ENCODE data around the gene MRPL4.
A peak's percentile ranks its signal among the peaks of the same experiment; 100 is the strongest.

MRPL4 gene

GRCh38 chr19:10243606-10244005 lies 8.4 kb upstream of the MRPL4 start:
- H3K4me2 ChIP-seq (ENCODE audit: low read length), result peak overlapping the region; percentile 14; the same call in 1 of the 2 replicates
- peaks cover 92% of the 10 kb centered on the region for H3K4me1 ChIP-seq (ENCODE audit: insufficient read depth, low read length, severe bottlenecking)
- H2AFZ ChIP-seq (ENCODE audit: low read length), result no peak overlapping the region
- H3K9me2 ChIP-seq (ENCODE audit: low read depth, low read length), result no peaks in the 10 kb centered on the region
- no peaks in the 10 kb centered on the region for H4K20me1 ChIP-seq (ENCODE audit: insufficient read depth, low read length)
- H3K27me3 ChIP-seq (ENCODE audit: insufficient read depth, low read length), result no peaks in the 10 kb centered on the region
- TF ChIP-seq EZH2 (IDR thresholded peaks at IDR 0.05; ENCODE audit: borderline replicate concordance, low read length), result no peak
- TF ChIP-seq, protein P1, sequence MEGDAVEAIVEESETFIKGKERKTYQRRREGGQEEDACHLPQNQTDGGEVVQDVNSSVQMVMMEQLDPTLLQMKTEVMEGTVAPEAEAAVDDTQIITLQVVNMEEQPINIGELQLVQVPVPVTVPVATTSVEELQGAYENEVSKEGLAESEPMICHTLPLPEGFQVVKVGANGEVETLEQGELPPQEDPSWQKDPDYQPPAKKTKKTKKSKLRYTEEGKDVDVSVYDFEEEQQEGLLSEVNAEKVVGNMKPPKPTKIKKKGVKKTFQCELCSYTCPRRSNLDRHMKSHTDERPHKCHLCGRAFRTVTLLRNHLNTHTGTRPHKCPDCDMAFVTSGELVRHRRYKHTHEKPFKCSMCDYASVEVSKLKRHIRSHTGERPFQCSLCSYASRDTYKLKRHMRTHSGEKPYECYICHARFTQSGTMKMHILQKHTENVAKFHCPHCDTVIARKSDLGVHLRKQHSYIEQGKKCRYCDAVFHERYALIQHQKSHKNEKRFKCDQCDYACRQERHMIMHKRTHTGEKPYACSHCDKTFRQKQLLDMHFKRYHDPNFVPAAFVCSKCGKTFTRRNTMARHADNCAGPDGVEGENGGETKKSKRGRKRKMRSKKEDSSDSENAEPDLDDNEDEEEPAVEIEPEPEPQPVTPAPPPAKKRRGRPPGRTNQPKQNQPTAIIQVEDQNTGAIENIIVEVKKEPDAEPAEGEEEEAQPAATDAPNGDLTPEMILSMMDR (IDR thresholded peaks at IDR 0.05; ENCODE audit: low read length), result no peak
- peaks cover 9% of the 10 kb centered on the region; the same call in 1 of the 2 replicates for H3F3A ChIP-seq (ENCODE audit: insufficient read depth, low read length)
- no peak overlapping the region for H3K4me3 ChIP-seq (ENCODE audit: low read depth, low read length, poor library complexity, severe bottlenecking)
- peak overlapping the region; percentile 60 for H3K9ac ChIP-seq (ENCODE audit: low read length)
- H3K79me2 ChIP-seq (ENCODE audit: insufficient read depth, low read length), result no peaks in the 10 kb centered on the region
- no peaks in the 10 kb centered on the region for H3K9me3 ChIP-seq (ENCODE audit: low read length)
- H3K27ac ChIP-seq (ENCODE audit: low read depth, low read length, poor library complexity, severe bottlenecking), result peak overlapping the region; percentile 98
- no peaks in the 10 kb centered on the region for H3K36me3 ChIP-seq (ENCODE audit: insufficient read depth, low read length)

- no peaks in the 10 kb centered on the region for H4K20me1 ChIP-seq (ENCODE audit: insufficient read depth, low read length)
- peak overlapping the region; percentile 41; the same call in 1 of the 2 replicates for H3K9ac ChIP-seq (ENCODE audit: low read length)
- peak overlapping the region; percentile 98 for H3K27ac ChIP-seq (ENCODE audit: low read depth, low read length, poor library complexity, severe bottlenecking)
Measured at GRCh38 chr19:10245189-10245939, 6.7 kb upstream of the MRPL4 start.

DNA sequence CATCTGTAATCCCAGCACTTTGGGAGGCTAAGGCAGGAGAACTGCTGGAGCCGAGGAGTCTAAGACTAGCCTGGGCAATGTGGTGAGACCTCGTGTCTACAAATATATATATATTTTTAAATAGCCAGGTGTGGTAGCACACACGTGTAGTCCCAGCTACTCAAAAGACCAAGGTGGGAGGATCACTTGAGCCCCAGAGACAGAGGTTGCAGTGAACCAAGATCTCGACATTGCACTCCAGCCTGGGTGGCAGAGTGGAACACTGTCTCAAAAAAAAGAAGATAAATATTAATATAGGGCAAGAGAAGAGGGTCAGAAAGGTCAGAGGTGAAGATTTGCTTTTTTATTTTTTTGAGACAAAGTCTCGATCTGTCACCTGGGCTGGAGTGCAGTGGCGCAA lies 5.5 kb upstream of the MRPL4 start:
- no peaks in the 10 kb centered on the region for H4K20me1 ChIP-seq (ENCODE audit: insufficient read depth, low read length)
- H3K79me2 ChIP-seq (ENCODE audit: insufficient read depth, low read length), result no peaks in the 10 kb centered on the region
- no peaks in the 10 kb centered on the region for H3K9me3 ChIP-seq (ENCODE audit: low read length)
- H3K9ac ChIP-seq (ENCODE audit: low read length), result peak overlapping the region; percentile 27; the same call in 1 of the 2 replicates
- H3K9me2 ChIP-seq (ENCODE audit: low read depth, low read length), result no peaks in the 10 kb centered on the region
- H3K4me3 ChIP-seq (ENCODE audit: low read depth, low read length, poor library complexity, severe bottlenecking), result no peak overlapping the region
- no peaks in the 10 kb centered on the region for H3K36me3 ChIP-seq (ENCODE audit: insufficient read depth, low read length)
- no peaks in the 10 kb centered on the region for H3K27me3 ChIP-seq (ENCODE audit: insufficient read depth, low read length)
- H3K27ac ChIP-seq (ENCODE audit: low read depth, low read length, poor library complexity, severe bottlenecking), result peak overlapping the region; percentile 98
- H3F3A ChIP-seq (ENCODE audit: insufficient read depth, low read length), result peaks cover 9% of the 10 kb centered on the region; the same call in 1 of the 2 replicates
- no peak for TF ChIP-seq EZH2 (IDR thresholded peaks at IDR 0.05; ENCODE audit: borderline replicate concordance, low read length)
- TF ChIP-seq, protein P1 (IDR thresholded peaks at IDR 0.05; ENCODE audit: low read length), result no peak
- no peak overlapping the region for H2AFZ ChIP-seq (ENCODE audit: low read length)
- peaks cover 77% of the 10 kb centered on the region for H3K4me1 ChIP-seq (ENCODE audit: insufficient read depth, low read length, severe bottlenecking)
- no peak overlapping the region for H3K4me2 ChIP-seq (ENCODE audit: low read length)

More at GRCh38 chr19:10245189-10245939, 6.7 kb upstream of the MRPL4 start:
- no peaks in the 10 kb centered on the region for H3K27me3 ChIP-seq (ENCODE audit: insufficient read depth, low read length)
- no peak overlapping the region for H3K4me3 ChIP-seq (ENCODE audit: low read depth, low read length, poor library complexity, severe bottlenecking)
- H2AFZ ChIP-seq (ENCODE audit: low read length), result no peak overlapping the region
- H3K9me2 ChIP-seq (ENCODE audit: low read depth, low read length), result no peaks in the 10 kb centered on the region
- TF ChIP-seq, protein P1 (IDR thresholded peaks at IDR 0.05; ENCODE audit: low read length), result no peak
- no peak for TF ChIP-seq EZH2 (IDR thresholded peaks at IDR 0.05; ENCODE audit: borderline replicate concordance, low read length)
- peaks cover 79% of the 10 kb centered on the region for H3K4me1 ChIP-seq (ENCODE audit: insufficient read depth, low read length, severe bottlenecking)
- peaks cover 9% of the 10 kb centered on the region; the same call in 1 of the 2 replicates for H3F3A ChIP-seq (ENCODE audit: insufficient read depth, low read length)
- no peaks in the 10 kb centered on the region for H3K36me3 ChIP-seq (ENCODE audit: insufficient read depth, low read length)
- H3K4me2 ChIP-seq (ENCODE audit: low read length), result peak overlapping the region; percentile 22; the same call in 1 of the 2 replicates
- no peaks in the 10 kb centered on the region for H3K79me2 ChIP-seq (ENCODE audit: insufficient read depth, low read length)
- no peaks in the 10 kb centered on the region for H3K9me3 ChIP-seq (ENCODE audit: low read length)

Measured in OCI-LY1 (cell line).